Activated CD4-positive, alpha-beta memory T cell treated with anti-CD3 and anti-CD28 coated beads for 36 hours (primary cell): ENCODE results near the gene KLF2. TPM values are rescaled to one million over a fixed set of nuclear protein-coding genes. Genes with fewer than 3 reads are reported as not detected.
"Not testable (repeated sequence)": the region's sequence is repeated elsewhere in the genome, so short reads cannot be mapped to it uniquely, and the experiment has no call there.

Experiments used
- CTCF ChIA-PET: fragments of 350-600 bp; sonication (Branson Sonifier 250); formaldehyde crosslinking; loops from one replicate; lab custom pipeline; 2021; ENCODE audit warnings: antibody characterized with exemption, inconsistent platforms; lab: Charles Lee
- POLR2A ChIA-PET: fragments of 350-600 bp; sonication (Branson Sonifier 250); formaldehyde crosslinking; loops from one replicate; lab custom pipeline; 2021; ENCODE audit warnings: antibody characterized with exemption; lab: Charles Lee
- DNase-seq: peaks from one replicate; pipeline ENCODE4 v3.0.0-alpha.2; 2020
- H3K27ac Mint-ChIP-seq: one replicate; pipeline ENCODE4 v1.8.0; 2021; ENCODE audit warnings: mixed read lengths
- H3K27me3 Mint-ChIP-seq: one replicate; pipeline ENCODE4 v1.8.0; 2021; ENCODE audit warnings: mixed read lengths
- H3K36me3 Mint-ChIP-seq: one replicate; pipeline ENCODE4 v1.8.0; 2021; ENCODE audit warnings: mixed read lengths
- H3K4me1 Mint-ChIP-seq: one replicate; pipeline ENCODE4 v1.8.0; 2021; ENCODE audit warnings: low read depth, mixed read lengths
- H3K4me3 Mint-ChIP-seq: one replicate; pipeline ENCODE4 v1.8.0; 2021; ENCODE audit warnings: mild to moderate bottlenecking, mixed read lengths
- H3K9me3 Mint-ChIP-seq: one replicate; pipeline ENCODE4 v1.8.0; 2021; ENCODE audit warnings: mixed read lengths
- intact Hi-C: fragments of 100-400 bp; cut with micrococcal nuclease; formaldehyde crosslinking; loops from one replicate; pipeline ENCODE4 v1.15.1; 2023
- total RNA-seq, 2 experiments: library from RNA; stranded (reverse); gene quantifications; one replicate each; pipeline ENCODE4 v1.2.3, GENCODE V29; 2021

KLF2 gene
- total RNA-seq: 1 to 10 TPM; 1.7 TPM

GRCh38 chr19:16324384-16325160 lies at the start of gene KLF2:
Gene KLF2, plus strand, starts transcription at chr19:16324826. Its CDS starts 98 bp downstream, at chr19:16324924.
- intact Hi-C loops: loop anchor here (1.0 to 10.0 kb wide), 4 partner anchors 42 to 250 kb away; partner anchors contain the start of gene TPM4
- peak within 1 kb of the TSS; percentile 57 for H3K4me3 Mint-ChIP-seq
- H3K27me3 Mint-ChIP-seq: peaks cover 19% of the 10 kb centered on the region
- no peak within 1 kb of the TSS for H3K27ac Mint-ChIP-seq
- peaks cover 36% of the 10 kb centered on the region for H3K4me1 Mint-ChIP-seq
- H3K36me3 Mint-ChIP-seq: peaks cover 12% of the 10 kb centered on the region
- CTCF ChIA-PET: interaction anchor here (0.6 to 1.2 kb wide), 3 partner anchors 18 to 180 kb away, joined by 3 to 5 read pairs (median 5); no protein-coding TSS in a partner anchor
- H3K9me3 Mint-ChIP-seq: no peaks in the 10 kb centered on the region
- POLR2A ChIA-PET: interaction anchor here (0.5 to 1.7 kb wide), 2 partner anchors 14 to 215 kb away, joined by 4 read pairs; no protein-coding TSS in a partner anchor
- DNase-seq: peak; percentile 89

DNA sequence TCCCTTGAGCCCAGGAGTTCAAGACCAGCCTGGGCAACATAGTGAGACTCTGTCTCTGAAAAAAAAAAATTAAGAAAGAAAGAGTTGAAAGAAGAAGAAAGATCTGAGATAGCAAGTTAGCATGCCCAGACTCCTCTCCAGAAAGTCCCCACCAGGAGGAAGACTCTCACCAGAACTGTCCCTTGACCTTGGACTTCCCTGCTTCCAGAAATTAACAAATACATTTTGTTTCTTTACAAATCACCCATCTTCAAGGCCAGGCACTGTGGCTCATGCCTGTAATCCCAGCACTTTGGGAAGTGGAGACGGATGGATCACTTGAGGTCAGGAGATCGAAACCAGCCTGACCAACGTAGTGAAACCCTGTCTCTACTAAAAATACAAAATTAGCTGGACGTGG lies 44.3 kb upstream of the KLF2 start:
- POLR2A ChIA-PET: no interaction called here
- intact Hi-C loops: loop anchor here (5.0 kb wide), 1 partner anchor 47 kb away; no protein-coding TSS in a partner anchor
- H3K27ac Mint-ChIP-seq: no peak overlapping the region
- H3K36me3 Mint-ChIP-seq: no peaks in the 10 kb centered on the region
- peaks cover 18% of the 10 kb centered on the region for H3K4me1 Mint-ChIP-seq
- CTCF ChIA-PET: interaction anchor here (0.6 kb wide), 1 partner anchor 137 kb away, joined by 3 read pairs; no protein-coding TSS in a partner anchor
- no peak overlapping the region for H3K4me3 Mint-ChIP-seq
- DNase-seq: no peak
- H3K27me3 Mint-ChIP-seq: no peaks in the 10 kb centered on the region
- H3K9me3 Mint-ChIP-seq: no peaks in the 10 kb centered on the region

- Mint-ChIP-seq H3K4me3 (no peak overlapping the region), H3K36me3 (no peaks in the 10 kb centered on the region), H3K27me3 (no peaks in the 10 kb centered on the region), H3K4me1 (peaks cover 18% of the 10 kb centered on the region), H3K27ac (no peak overlapping the region), H3K9me3 (no peaks in the 10 kb centered on the region)
- DNase-seq: no peak
- CTCF ChIA-PET: no interaction called here
- intact Hi-C loops: loop anchor here (5.0 kb wide), 1 partner anchor 46 kb away; no protein-coding TSS in a partner anchor
- POLR2A ChIA-PET: no interaction called here
These were observed 42.9 kb upstream of the KLF2 start for GRCh38 chr19:16281743-16282142.

- Mint-ChIP-seq H3K9me3 (no peaks in the 10 kb centered on the region), H3K27me3 (no peaks in the 10 kb centered on the region), H3K27ac (peak overlapping the region; percentile 42), H3K4me1 (peaks cover 18% of the 10 kb centered on the region), H3K4me3 (peak overlapping the region; percentile 54), H3K36me3 (no peaks in the 10 kb centered on the region)
- intact Hi-C loops: loop anchor here (5.0 kb wide), 1 partner anchor 44 kb away; no protein-coding TSS in a partner anchor
- CTCF ChIA-PET: interaction anchor here (0.5 to 1.9 kb wide), 4 partner anchors 99 to 431 kb away, joined by 3 to 7 read pairs (median 5); no protein-coding TSS in a partner anchor
- peak; percentile 90 for DNase-seq
- POLR2A ChIA-PET: interaction anchor here (0.6 to 1.7 kb wide), 4 partner anchors 10 to 206 kb away, joined by 3 to 5 read pairs (median 4); no protein-coding TSS in a partner anchor
These were observed 41.2 kb upstream of the KLF2 start for GRCh38 chr19:16283210-16284061.

DNA sequence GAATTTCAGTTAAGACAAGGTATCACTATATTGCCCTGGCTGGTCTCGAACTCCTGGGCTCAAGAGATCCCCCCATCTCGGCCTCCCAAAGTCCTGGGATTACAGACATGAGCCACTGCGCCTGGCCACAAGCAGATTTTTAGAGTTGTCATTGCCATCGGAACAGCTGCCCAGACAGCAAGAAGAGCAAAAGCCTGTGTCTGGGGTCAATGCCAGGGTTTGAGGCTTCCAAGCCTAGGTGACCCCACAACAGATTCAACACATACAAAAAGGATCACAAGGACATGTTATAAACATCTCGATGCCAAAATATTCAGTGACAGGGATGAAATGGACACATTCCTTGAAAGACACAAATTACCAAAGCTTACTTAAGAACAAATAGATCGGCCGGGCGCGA lies 40.1 kb upstream of the KLF2 start:
- CTCF ChIA-PET: interaction anchor here (1.5 to 1.9 kb wide), 2 partner anchors 98 to 102 kb away, joined by 6 to 7 read pairs; no protein-coding TSS in a partner anchor
- no peak for DNase-seq
- H3K9me3 Mint-ChIP-seq: peaks cover 2% of the 10 kb centered on the region
- POLR2A ChIA-PET: interaction anchor here (1.0 to 1.7 kb wide), 2 partner anchors 16 to 44 kb away, joined by 4 to 5 read pairs; no protein-coding TSS in a partner anchor
- no peak overlapping the region for H3K4me3 Mint-ChIP-seq
- H3K4me1 Mint-ChIP-seq: peaks cover 17% of the 10 kb centered on the region
- H3K36me3 Mint-ChIP-seq: no peaks in the 10 kb centered on the region
- intact Hi-C loops: loop anchor here (5.0 kb wide), 1 partner anchor 43 kb away; no protein-coding TSS in a partner anchor
- H3K27me3 Mint-ChIP-seq: no peaks in the 10 kb centered on the region
- H3K27ac Mint-ChIP-seq: no peak overlapping the region

DNA sequence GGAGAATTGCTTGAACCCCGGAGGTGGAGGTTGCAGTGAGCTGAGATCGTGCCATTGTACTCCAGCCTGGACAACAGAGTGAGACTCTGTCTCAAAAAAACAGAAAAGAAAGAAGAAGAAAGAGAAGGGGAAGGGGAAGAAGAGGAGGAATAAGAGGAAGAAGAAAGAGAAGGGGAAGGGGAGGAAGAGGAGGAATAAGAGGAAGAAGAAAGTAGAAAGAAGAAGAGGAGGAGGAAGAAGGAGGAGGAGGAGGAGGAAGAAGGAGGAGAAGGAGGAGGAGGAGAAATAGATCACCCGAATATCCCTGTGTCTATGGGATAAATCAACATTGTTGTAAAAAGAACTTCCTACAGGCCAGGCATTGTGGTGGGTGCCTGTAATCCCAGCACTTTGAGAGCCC lies 39.5 kb upstream of the KLF2 start:
- CTCF ChIA-PET: interaction anchor here (1.9 kb wide), 1 partner anchor 102 kb away, joined by 6 read pairs; no protein-coding TSS in a partner anchor
- H3K4me3 Mint-ChIP-seq, H3K36me3 Mint-ChIP-seq, DNase-seq, H3K9me3 Mint-ChIP-seq, H3K27ac Mint-ChIP-seq, POLR2A ChIA-PET, intact Hi-C loops, H3K27me3 Mint-ChIP-seq: not testable (repeated sequence)
- H3K4me1 Mint-ChIP-seq: peaks cover 19% of the 10 kb centered on the region

- no peak for DNase-seq
- H3K27ac Mint-ChIP-seq: no peak overlapping the region
- no peaks in the 10 kb centered on the region for H3K36me3 Mint-ChIP-seq
- POLR2A ChIA-PET: no interaction called here
- intact Hi-C loops: no loop called here
- H3K4me3 Mint-ChIP-seq: no peak overlapping the region
- CTCF ChIA-PET: no interaction called here
- H3K4me1 Mint-ChIP-seq: peaks cover 19% of the 10 kb centered on the region
- H3K9me3 Mint-ChIP-seq: peaks cover 2% of the 10 kb centered on the region
- H3K27me3 Mint-ChIP-seq: no peaks in the 10 kb centered on the region
These were observed 38.7 kb upstream of the KLF2 start for GRCh38 chr19:16285769-16286498.

DNA sequence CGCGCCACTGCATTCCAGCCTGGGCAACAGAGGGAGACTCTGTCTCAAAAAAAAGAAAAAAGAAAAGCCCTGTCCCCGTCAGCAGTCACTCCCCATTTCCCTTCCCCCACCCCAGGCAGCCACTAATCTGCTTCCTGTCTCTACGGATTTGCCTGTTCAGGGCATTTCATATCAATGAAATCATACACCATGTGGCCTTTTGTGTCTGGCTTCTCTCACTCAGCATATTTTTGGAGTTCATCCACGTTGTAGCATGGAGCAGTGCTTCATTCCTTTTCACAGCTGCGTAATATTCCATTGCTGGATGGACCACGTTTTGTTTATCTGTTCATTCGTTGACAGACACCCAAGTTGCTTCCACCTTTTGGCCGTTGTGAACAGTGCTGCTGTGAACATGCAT lies 36.1 kb upstream of the KLF2 start:
- Mint-ChIP-seq H3K27ac (no peak overlapping the region), H3K36me3 (no peaks in the 10 kb centered on the region), H3K27me3 (no peaks in the 10 kb centered on the region), H3K4me1 (peaks cover 13% of the 10 kb centered on the region), H3K4me3 (no peak overlapping the region), H3K9me3 (peaks cover 2% of the 10 kb centered on the region)
- ChIA-PET CTCF (no interaction called here), POLR2A (no interaction called here)
- intact Hi-C loops: no loop called here
- DNase-seq: no peak

DNA sequence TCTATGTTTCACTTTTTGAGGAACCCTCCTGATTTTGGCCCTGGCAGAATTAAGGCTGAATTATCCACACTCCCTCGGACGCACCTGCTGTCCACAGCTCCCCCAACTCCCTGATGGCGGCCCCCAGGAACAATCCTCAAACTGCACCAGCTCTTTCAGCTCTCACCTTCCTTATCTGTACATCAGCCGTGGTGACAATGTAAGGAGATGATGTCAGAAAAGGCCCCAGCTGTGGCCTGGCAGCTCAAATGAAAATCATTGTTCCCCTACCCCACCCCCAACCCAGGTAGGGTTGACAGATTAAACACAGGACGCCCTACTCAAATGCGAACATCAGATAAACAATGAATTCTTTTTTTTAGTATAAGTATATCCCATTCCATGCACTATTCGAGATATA lies 35.0 kb upstream of the KLF2 start:
- H3K9me3 Mint-ChIP-seq: peaks cover 2% of the 10 kb centered on the region
- peaks cover 4% of the 10 kb centered on the region for H3K4me1 Mint-ChIP-seq
- no peak for DNase-seq
- H3K4me3 Mint-ChIP-seq: no peak overlapping the region
- ChIA-PET POLR2A (no interaction called here), CTCF (no interaction called here)
- H3K27me3 Mint-ChIP-seq: no peaks in the 10 kb centered on the region
- intact Hi-C loops: no loop called here
- peak overlapping the region; percentile 16 for H3K27ac Mint-ChIP-seq
- no peaks in the 10 kb centered on the region for H3K36me3 Mint-ChIP-seq

DNA sequence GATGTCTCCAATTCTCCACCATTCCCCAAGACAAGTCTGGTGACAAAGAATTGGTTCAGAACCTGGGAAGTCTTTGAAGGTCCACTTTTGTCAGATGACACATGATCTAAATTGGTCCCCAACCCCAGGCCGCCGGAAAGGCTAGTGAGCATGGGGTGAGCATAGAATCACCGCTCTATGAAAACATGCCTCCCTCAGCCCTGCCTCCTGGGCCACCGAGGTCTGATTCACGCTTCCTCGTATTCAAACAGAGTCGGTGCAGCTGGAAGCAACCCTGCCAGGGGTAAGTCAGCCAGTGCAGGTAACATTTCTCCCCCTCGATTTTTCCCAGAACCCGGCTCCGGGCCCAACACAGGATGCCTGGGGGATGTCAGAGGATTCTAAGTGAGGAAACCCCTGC lies 33.9 kb upstream of the KLF2 start:
- Mint-ChIP-seq H3K4me3 (no peak overlapping the region), H3K36me3 (no peaks in the 10 kb centered on the region), H3K27me3 (no peaks in the 10 kb centered on the region), H3K4me1 (peaks cover 3% of the 10 kb centered on the region), H3K27ac (no peak overlapping the region), H3K9me3 (peaks cover 2% of the 10 kb centered on the region)
- CTCF ChIA-PET: no interaction called here
- DNase-seq: no peak
- intact Hi-C loops: no loop called here
- POLR2A ChIA-PET: no interaction called here
